Measurements from ENCODE around the gene DIAPH2.

DNA sequence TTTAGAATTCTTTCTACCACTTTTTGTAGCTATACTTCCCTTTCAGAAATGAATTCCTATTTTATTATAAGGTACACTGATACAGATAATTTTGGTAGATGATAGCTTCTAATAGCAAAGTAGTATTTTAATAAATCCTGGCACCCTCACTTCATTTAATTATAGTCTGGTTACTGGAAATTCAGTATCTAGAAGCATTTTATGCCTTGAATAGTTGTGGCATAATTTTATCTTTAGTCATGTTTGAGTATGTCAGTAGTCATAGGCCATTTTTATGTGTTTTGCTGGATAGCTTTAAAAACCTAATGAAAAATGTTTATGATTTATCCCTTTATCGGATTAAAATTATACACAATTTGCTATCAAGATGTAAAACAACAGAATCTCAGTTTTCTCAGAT is 92.3 kb downstream of the DIAPH2 start:
- TF ChIP-seq, protein P1, sequence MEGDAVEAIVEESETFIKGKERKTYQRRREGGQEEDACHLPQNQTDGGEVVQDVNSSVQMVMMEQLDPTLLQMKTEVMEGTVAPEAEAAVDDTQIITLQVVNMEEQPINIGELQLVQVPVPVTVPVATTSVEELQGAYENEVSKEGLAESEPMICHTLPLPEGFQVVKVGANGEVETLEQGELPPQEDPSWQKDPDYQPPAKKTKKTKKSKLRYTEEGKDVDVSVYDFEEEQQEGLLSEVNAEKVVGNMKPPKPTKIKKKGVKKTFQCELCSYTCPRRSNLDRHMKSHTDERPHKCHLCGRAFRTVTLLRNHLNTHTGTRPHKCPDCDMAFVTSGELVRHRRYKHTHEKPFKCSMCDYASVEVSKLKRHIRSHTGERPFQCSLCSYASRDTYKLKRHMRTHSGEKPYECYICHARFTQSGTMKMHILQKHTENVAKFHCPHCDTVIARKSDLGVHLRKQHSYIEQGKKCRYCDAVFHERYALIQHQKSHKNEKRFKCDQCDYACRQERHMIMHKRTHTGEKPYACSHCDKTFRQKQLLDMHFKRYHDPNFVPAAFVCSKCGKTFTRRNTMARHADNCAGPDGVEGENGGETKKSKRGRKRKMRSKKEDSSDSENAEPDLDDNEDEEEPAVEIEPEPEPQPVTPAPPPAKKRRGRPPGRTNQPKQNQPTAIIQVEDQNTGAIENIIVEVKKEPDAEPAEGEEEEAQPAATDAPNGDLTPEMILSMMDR (IDR thresholded peaks at IDR 0.05 in 8 of 11, conservative IDR thresholded peaks at IDR 0.05 in 3 of 11), result no peak
- TF ChIP-seq POLR2A (IDR thresholded peaks at IDR 0.05), result no peak

Measured in spleen (tissue), 7 donors.